Measurements from ENCODE around the gene UBE2E2.

The UBE2E2 gene

DNA sequence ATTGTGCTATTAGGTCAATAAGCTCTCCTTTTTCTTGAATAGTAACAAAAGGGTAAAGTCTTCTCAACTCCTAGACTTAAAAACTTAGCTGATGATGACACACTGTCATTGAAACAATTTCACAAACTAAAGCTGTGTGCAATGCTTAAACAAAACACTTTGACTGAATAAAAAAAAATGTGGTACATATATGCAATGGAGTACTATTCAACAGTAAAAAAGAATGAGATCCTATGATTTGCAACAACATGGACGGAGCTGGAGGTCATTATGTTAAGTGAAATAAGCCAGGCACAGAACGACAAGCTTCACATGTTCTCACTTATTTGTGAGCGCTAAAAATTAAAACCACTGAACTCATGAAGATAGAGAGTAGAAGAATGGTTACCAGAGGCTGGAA, 370.7 kb downstream of the UBE2E2 start:
- no peak for TF ChIP-seq TAF1 (IDR thresholded peaks at IDR 0.05; ENCODE audit: borderline replicate concordance, insufficient read depth, low read length)

DNA sequence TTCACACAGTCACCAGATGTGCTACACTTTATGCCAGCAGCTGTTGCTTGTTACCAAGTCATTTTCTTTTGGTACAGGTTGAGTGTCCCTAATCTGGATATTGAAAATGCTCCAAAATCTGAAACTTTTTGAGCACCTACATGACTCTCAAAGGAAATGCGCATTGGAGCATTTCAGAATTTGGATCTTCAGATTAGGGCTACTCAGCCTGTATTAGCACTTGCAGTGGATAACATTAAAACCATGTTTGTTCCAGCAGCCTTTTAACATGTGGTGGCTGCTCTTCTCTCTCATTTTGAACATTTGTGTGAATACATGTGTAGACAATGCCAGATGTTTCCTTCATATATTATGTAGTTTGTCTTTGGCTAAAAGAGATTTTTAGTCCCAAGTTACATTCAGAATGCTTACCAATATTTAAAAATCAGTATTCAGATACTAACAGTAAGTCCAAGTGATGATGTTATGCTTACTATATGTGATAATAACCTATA, 371.7 kb downstream of the UBE2E2 start:
- no peak for TF ChIP-seq TAF1 (IDR thresholded peaks at IDR 0.05; ENCODE audit: borderline replicate concordance, insufficient read depth, low read length)
- no peak for TF ChIP-seq POLR2AphosphoS5 (IDR thresholded peaks at IDR 0.05; ENCODE audit: low read depth, low read length)
- no peak for TF ChIP-seq SIN3A (IDR thresholded peaks at IDR 0.05; ENCODE audit: borderline replicate concordance, insufficient read depth, low read length)
- TF ChIP-seq, protein P1, sequence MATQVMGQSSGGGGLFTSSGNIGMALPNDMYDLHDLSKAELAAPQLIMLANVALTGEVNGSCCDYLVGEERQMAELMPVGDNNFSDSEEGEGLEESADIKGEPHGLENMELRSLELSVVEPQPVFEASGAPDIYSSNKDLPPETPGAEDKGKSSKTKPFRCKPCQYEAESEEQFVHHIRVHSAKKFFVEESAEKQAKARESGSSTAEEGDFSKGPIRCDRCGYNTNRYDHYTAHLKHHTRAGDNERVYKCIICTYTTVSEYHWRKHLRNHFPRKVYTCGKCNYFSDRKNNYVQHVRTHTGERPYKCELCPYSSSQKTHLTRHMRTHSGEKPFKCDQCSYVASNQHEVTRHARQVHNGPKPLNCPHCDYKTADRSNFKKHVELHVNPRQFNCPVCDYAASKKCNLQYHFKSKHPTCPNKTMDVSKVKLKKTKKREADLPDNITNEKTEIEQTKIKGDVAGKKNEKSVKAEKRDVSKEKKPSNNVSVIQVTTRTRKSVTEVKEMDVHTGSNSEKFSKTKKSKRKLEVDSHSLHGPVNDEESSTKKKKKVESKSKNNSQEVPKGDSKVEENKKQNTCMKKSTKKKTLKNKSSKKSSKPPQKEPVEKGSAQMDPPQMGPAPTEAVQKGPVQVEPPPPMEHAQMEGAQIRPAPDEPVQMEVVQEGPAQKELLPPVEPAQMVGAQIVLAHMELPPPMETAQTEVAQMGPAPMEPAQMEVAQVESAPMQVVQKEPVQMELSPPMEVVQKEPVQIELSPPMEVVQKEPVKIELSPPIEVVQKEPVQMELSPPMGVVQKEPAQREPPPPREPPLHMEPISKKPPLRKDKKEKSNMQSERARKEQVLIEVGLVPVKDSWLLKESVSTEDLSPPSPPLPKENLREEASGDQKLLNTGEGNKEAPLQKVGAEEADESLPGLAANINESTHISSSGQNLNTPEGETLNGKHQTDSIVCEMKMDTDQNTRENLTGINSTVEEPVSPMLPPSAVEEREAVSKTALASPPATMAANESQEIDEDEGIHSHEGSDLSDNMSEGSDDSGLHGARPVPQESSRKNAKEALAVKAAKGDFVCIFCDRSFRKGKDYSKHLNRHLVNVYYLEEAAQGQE (IDR thresholded peaks at IDR 0.05; ENCODE audit: insufficient read depth in 1 of 2, low read depth in 2 of 2, low read length in 2 of 2) = no peak
- no peak for TF ChIP-seq FOXP2 (optimal IDR thresholded peaks at IDR 0.05; ENCODE audit: borderline replicate concordance, extremely low read depth, extremely low read length, insufficient read depth)

GRCh38 chr3:23575697-23576096, 372.6 kb downstream of the UBE2E2 start:
- no peak for TF ChIP-seq POLR2AphosphoS5 (IDR thresholded peaks at IDR 0.05; ENCODE audit: low read depth, low read length)
- TF ChIP-seq SIN3A (IDR thresholded peaks at IDR 0.05; ENCODE audit: borderline replicate concordance, insufficient read depth, low read length) = no peak
- TF ChIP-seq, protein P1 (IDR thresholded peaks at IDR 0.05; ENCODE audit: insufficient read depth in 1 of 2, low read depth in 2 of 2, low read length in 2 of 2) = no peak
- TF ChIP-seq TAF1 (IDR thresholded peaks at IDR 0.05; ENCODE audit: borderline replicate concordance, insufficient read depth, low read length) = no peak
- no peak for TF ChIP-seq FOXP2 (optimal IDR thresholded peaks at IDR 0.05; ENCODE audit: borderline replicate concordance, extremely low read depth, extremely low read length, insufficient read depth)

- TF ChIP-seq, protein P1 (IDR thresholded peaks at IDR 0.05; ENCODE audit: insufficient read depth in 1 of 2, low read depth in 2 of 2, low read length in 2 of 2) = no peak
- no peak for TF ChIP-seq POLR2AphosphoS5 (IDR thresholded peaks at IDR 0.05; ENCODE audit: low read depth, low read length)
- no peak for TF ChIP-seq TAF1 (IDR thresholded peaks at IDR 0.05; ENCODE audit: borderline replicate concordance, insufficient read depth, low read length)
- no peak for TF ChIP-seq FOXP2 (optimal IDR thresholded peaks at IDR 0.05; ENCODE audit: borderline replicate concordance, extremely low read depth, extremely low read length, insufficient read depth)
- TF ChIP-seq SIN3A (IDR thresholded peaks at IDR 0.05; ENCODE audit: borderline replicate concordance, insufficient read depth, low read length) = no peak
Observed at GRCh38 chr3:23576379-23576959, 373.3 kb downstream of the UBE2E2 start.

GRCh38 chr3:23580096-23580713, 377.1 kb downstream of the UBE2E2 start:
- TF ChIP-seq FOXP2 (optimal IDR thresholded peaks at IDR 0.05; ENCODE audit: borderline replicate concordance, extremely low read depth, extremely low read length, insufficient read depth) (no peak), SIN3A (IDR thresholded peaks at IDR 0.05; ENCODE audit: borderline replicate concordance, insufficient read depth, low read length) (no peak), POLR2AphosphoS5 (IDR thresholded peaks at IDR 0.05; ENCODE audit: low read depth, low read length) (no peak), TAF1 (IDR thresholded peaks at IDR 0.05; ENCODE audit: borderline replicate concordance, insufficient read depth, low read length) (no peak)
- TF ChIP-seq, protein P1 (IDR thresholded peaks at IDR 0.05; ENCODE audit: insufficient read depth in 1 of 2, low read depth in 2 of 2, low read length in 2 of 2) = no peak
